GM18520 (cell line): ENCODE measurements around the gene DAGLA.
"Not testable (repeated sequence)": the region's sequence is repeated elsewhere in the genome, so short reads cannot be mapped to it uniquely, and the experiment has no call there.

Experiments
- ATAC-seq: cut with Tn5 transposase; IDR thresholded peaks from one replicate; pipeline ENCODE4 v1.9.1; 2021; ENCODE audit not compliant: unreplicated experiment

Gene DAGLA

GRCh38 chr11:61679893-61680621 is at the start of gene DAGLA:
DAGLA (plus strand) TSS chr11:61680391; CDS start chr11:61720156, 39,765 bp downstream.
- no peak for ATAC-seq

GRCh38 chr11:61632096-61632495 is 48.1 kb upstream of the DAGLA start:
- ATAC-seq, result no peak

GRCh38 chr11:61635304-61635703 is 44.9 kb upstream of the DAGLA start:
- no peak for ATAC-seq

GRCh38 chr11:61635787-61636186 is 44.4 kb upstream of the DAGLA start:
- ATAC-seq, result no peak

GRCh38 chr11:61636676-61637075 is 43.5 kb upstream of the DAGLA start:
- no peak for ATAC-seq

- no peak for ATAC-seq
Observed at GRCh38 chr11:61637277-61637676, 42.9 kb upstream of the DAGLA start.

GRCh38 chr11:61639816-61640443 is 40.3 kb upstream of the DAGLA start:
- ATAC-seq, result no peak

GRCh38 chr11:61642162-61642561 is 38.0 kb upstream of the DAGLA start:
- ATAC-seq, result no peak

GRCh38 chr11:61645179-61645868 is 34.9 kb upstream of the DAGLA start:
- no peak for ATAC-seq

- no peak for ATAC-seq
Observed at GRCh38 chr11:61647529-61647928, 32.7 kb upstream of the DAGLA start.

GRCh38 chr11:61650781-61651571 is 29.2 kb upstream of the DAGLA start:
- ATAC-seq, result no peak

- ATAC-seq, result no peak
Observed at GRCh38 chr11:61652135-61652534, 28.1 kb upstream of the DAGLA start.

GRCh38 chr11:61654397-61654829 is 25.8 kb upstream of the DAGLA start:
- ATAC-seq, result no peak

GRCh38 chr11:61655266-61656159 is 24.7 kb upstream of the DAGLA start:
- not testable (repeated sequence) for ATAC-seq

GRCh38 chr11:61656347-61657077 is 23.7 kb upstream of the DAGLA start:
- ATAC-seq, result no peak

- ATAC-seq, result no peak
Observed at GRCh38 chr11:61657566-61658290, 22.5 kb upstream of the DAGLA start.

GRCh38 chr11:61659413-61660196 is 20.6 kb upstream of the DAGLA start:
- no peak for ATAC-seq

GRCh38 chr11:61660997-61661396 is 19.2 kb upstream of the DAGLA start:
- ATAC-seq, result not testable (repeated sequence)
